ENCODE results near the gene CDC37. TPM values are rescaled to one million over a fixed set of nuclear protein-coding genes. Genes with fewer than 3 reads are reported as not detected.
"Not testable (repeated sequence)": the region's sequence is repeated elsewhere in the genome, so short reads cannot be mapped to it uniquely, and the experiment has no call there.

CDC37 gene
- total RNA-seq, 4 donors from 2014 or later = 146 to 308 (median 195) TPM

DNA sequence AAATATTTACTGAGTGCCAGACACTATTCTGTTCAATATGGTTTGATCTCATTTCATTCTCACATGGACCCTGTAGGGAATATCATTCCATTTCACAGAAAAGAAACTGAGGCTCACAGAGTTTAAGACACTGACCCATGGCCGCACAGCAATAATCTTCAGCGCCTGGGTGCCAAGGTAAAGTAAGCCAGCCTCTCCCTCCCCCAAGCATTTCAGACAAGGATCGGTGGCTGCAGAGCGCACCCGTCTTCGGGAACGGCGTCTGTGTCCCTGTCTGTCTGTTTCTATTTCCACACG, 12.7 kb upstream of the CDC37 start:
- TF ChIP-seq CTCF (IDR thresholded peaks at IDR 0.05) = no peak
- DNase-seq (ENCODE audit: low spot score) (no peak), ATAC-seq (ENCODE audit: low FRiP score) (no peak)

DNA sequence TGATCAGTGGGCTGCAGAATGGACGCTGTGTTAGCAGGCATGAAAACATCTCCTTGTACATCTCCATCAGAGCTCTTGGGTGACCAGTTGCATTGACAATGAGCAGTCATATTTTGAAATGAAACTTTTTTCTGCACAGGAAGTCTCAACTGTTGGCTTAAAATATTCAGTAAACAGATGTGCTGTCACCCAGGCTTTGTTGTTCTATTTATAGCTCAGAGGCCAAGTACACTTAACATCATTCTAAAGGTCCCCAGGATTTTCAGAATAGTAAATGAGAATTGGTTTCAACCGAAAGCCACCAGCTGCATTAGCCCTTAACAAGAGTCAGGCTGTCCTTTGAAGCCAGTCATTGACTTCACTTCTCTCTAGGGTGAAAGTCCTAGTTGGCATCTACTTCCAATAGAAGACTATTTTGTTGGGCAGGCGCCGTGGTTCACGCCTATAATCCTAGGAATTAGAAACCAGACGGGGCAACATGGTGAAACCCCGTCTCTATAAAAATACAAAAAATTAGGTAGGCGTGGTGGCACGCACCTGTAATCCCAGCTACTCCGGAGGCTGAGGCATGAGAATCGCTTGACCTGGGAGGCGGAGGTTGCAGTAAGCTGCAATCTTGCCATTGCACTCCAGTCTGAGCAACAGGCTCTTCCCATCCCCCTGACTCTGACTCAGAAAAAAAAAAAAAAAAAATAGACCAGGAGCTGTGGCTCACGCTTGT, 9.1 kb upstream of the CDC37 start:
- DNase-seq (ENCODE audit: low spot score) = no peak
- ATAC-seq (ENCODE audit: low FRiP score) = no peak
- no peak for TF ChIP-seq CTCF (IDR thresholded peaks at IDR 0.05)

DNA sequence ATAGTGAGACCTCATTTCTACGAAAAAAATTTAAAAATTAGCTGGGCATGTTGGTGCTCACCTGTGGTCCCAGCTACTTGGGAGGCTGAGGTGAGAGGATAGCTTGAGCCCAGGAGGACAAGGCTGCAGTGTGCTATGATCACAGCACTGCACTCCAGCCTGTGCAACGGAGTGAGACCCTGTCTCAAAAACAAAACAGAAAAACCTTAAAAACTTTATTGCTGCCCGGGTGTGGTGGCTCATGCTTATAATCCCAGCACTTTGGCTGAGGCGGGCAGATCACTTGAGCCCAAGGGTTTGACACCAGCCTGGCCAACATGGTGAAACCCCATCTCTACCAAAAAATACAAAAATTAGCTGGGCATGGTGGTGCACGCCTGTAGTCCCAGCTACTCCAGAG, 7.9 kb upstream of the CDC37 start:
- not testable (repeated sequence) for DNase-seq (ENCODE audit: low spot score); ATAC-seq (ENCODE audit: low FRiP score)

DNA sequence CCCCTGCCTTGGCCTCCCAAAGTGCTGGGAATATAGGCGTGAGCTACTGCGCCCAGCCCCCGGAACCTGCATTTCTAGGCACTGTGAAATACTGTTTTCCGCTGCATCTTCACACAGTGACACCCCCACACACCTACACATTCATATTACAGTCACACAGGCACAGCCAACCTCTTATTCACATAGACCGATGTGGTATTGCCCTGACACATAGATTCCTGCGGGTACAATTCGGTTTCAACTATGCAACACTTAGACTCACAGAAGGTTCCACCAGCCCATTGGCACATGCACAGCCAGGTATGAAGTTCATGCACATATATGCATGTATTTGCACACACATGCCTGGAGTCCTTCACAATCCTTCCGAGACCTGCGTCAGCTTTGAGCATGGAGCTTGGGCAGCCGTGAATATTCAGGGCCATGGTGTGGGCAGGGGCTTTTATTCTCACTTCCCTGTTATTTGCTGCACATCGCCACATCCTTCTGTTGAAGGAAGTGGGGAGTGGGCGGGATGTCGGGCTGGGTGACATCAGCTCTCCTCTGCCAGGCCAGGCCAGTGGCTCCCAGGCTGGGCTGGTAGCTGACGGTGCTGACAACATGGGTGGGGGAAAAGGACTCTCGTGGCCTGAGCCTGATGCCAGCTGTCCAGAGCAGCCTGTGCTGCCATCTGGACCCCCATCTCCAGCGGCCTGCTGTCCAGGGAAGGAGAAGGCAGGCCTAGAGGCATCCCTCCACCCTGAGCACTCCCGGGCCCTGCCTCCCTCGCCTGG, 5.4 kb upstream of the CDC37 start:
- no peak for TF ChIP-seq CTCF (IDR thresholded peaks at IDR 0.05)
- no peak for ATAC-seq (ENCODE audit: low FRiP score)
- no peak for DNase-seq (ENCODE audit: low spot score)

GRCh38 chr19:10407096-10407495, 3.8 kb upstream of the CDC37 start:
- no peak for ATAC-seq (ENCODE audit: low FRiP score)
- no peak for TF ChIP-seq CTCF (IDR thresholded peaks at IDR 0.05)
- DNase-seq (ENCODE audit: low spot score) = no peak

- DNase-seq (ENCODE audit: low spot score) = no peak
- TF ChIP-seq CTCF (IDR thresholded peaks at IDR 0.05) = no peak
- ATAC-seq (ENCODE audit: low FRiP score) = no peak
Observed at GRCh38 chr19:10406191-10406590, 2.8 kb upstream of the CDC37 start.

GRCh38 chr19:10404888-10405820, 1.8 kb upstream of the CDC37 start:
- DNase-seq (ENCODE audit: low spot score) = no peak
- no peak for TF ChIP-seq CTCF (IDR thresholded peaks at IDR 0.05)
- ATAC-seq (ENCODE audit: low FRiP score) = no peak

Measured in omental fat pad (tissue), 4 donors.